ENCODE data around the gene EHD3.

DNA sequence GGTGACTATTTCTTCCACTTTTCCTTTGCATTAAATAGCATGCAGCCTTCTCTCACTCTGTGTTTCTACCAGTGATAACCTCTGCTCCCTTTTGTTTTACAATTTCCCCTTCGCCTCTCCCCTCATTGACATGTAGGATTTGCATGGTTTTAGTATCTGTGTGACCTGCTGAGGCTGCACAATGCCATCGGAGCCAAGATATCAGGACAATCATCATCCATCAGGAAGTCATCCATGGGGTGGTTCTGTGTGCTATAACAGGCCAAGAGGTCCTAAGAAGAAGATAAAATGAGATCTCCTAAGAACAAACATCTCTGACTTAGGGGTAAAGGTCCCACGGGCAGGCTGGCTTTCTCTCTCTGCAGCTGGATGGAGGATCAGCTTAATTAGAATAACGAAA is 65.6 kb downstream of the EHD3 start:
- TF ChIP-seq CTCF (IDR thresholded peaks at IDR 0.05; ENCODE audit: low read depth, low read length, missing input control) (no peak), RAD21 (IDR thresholded peaks at IDR 0.05) (no peak), REST (IDR thresholded peaks at IDR 0.05) (no peak), YY1 (IDR thresholded peaks at IDR 0.05) (no peak), ZBTB33 (IDR thresholded peaks at IDR 0.05) (no peak), SP1 (IDR thresholded peaks at IDR 0.05) (no peak), FOXA1 (IDR thresholded peaks at IDR 0.05) (no peak), TAF1 (conservative IDR thresholded peaks at IDR 0.05) (no peak), GABPA (IDR thresholded peaks at IDR 0.05 in 1 of 2, conservative IDR thresholded peaks at IDR 0.05 in 1 of 2) (no peak), RXRA (IDR thresholded peaks at IDR 0.05) (no peak), HNF4A (conservative IDR thresholded peaks at IDR 0.05) (no peak), ATF3 (IDR thresholded peaks at IDR 0.05) (no peak)
- TF ChIP-seq, protein P1, sequence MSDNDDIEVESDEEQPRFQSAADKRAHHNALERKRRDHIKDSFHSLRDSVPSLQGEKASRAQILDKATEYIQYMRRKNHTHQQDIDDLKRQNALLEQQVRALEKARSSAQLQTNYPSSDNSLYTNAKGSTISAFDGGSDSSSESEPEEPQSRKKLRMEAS (IDR thresholded peaks at IDR 0.05) = no peak
